ENCODE measurements around the gene GABBR1.

The GABBR1 gene

GRCh38 chr6:29653452-29654038 lies 20.6 kb upstream of the GABBR1 start:
- DNase-seq (ENCODE audit: low read depth in 3 of 3), result peak in 1 of 3 donors; percentile 26

- DNase-seq (ENCODE audit: low read depth in 3 of 3), result no peak
Measured at GRCh38 chr6:29652198-29652584, 19.2 kb upstream of the GABBR1 start.

GRCh38 chr6:29651413-29652197 lies 18.6 kb upstream of the GABBR1 start:
- no peak for DNase-seq (ENCODE audit: low read depth in 3 of 3)

GRCh38 chr6:29649701-29650673 lies 17.0 kb upstream of the GABBR1 start:
- DNase-seq (ENCODE audit: low read depth in 3 of 3), result peak; percentile 96 to 99 (median 98)

- no peak for DNase-seq (ENCODE audit: low read depth in 3 of 3)
Measured at GRCh38 chr6:29647927-29648642, 15.1 kb upstream of the GABBR1 start.

GRCh38 chr6:29641430-29642148 lies 8.6 kb upstream of the GABBR1 start:
- no peak for DNase-seq (ENCODE audit: low read depth in 3 of 3)

- DNase-seq (ENCODE audit: low read depth in 3 of 3), result no peak
Measured at GRCh38 chr6:29637247-29637646, 4.3 kb upstream of the GABBR1 start.

GRCh38 chr6:29633534-29633905 lies 537 bp upstream of the GABBR1 start:
- no peak for DNase-seq (ENCODE audit: low read depth in 3 of 3)

- DNase-seq (ENCODE audit: low read depth in 3 of 3), result peak in 2 of 3 donors; percentile 22 to 26
Measured at GRCh38 chr6:29631860-29632731, 887 bp downstream of the GABBR1 start.

GRCh38 chr6:29631209-29631810 lies 1.7 kb downstream of the GABBR1 start:
- DNase-seq (ENCODE audit: low read depth in 3 of 3), result no peak

GRCh38 chr6:29630315-29630714 lies 2.7 kb downstream of the GABBR1 start:
- DNase-seq (ENCODE audit: low read depth in 3 of 3), result no peak

GRCh38 chr6:29629571-29629970 lies 3.4 kb downstream of the GABBR1 start:
- DNase-seq (ENCODE audit: low read depth in 3 of 3), result no peak

GRCh38 chr6:29628419-29629281 lies 4.3 kb downstream of the GABBR1 start:
- DNase-seq (ENCODE audit: low read depth in 3 of 3), result peak in 2 of 3 donors; percentile 26 to 57

GRCh38 chr6:29627755-29628418 lies 5.1 kb downstream of the GABBR1 start:
- DNase-seq (ENCODE audit: low read depth in 3 of 3), result peak in 2 of 3 donors; percentile 21 to 44

- no peak for DNase-seq (ENCODE audit: low read depth in 3 of 3)
Measured at GRCh38 chr6:29626948-29627754, 5.8 kb downstream of the GABBR1 start.

- DNase-seq (ENCODE audit: low read depth in 3 of 3), result no peak
Measured at GRCh38 chr6:29625337-29625930, 7.5 kb downstream of the GABBR1 start.

GRCh38 chr6:29624520-29624961 lies 8.4 kb downstream of the GABBR1 start:
- DNase-seq (ENCODE audit: low read depth in 3 of 3), result no peak
